ENCODE results near the gene FAM98C.

Gene FAM98C

DNA sequence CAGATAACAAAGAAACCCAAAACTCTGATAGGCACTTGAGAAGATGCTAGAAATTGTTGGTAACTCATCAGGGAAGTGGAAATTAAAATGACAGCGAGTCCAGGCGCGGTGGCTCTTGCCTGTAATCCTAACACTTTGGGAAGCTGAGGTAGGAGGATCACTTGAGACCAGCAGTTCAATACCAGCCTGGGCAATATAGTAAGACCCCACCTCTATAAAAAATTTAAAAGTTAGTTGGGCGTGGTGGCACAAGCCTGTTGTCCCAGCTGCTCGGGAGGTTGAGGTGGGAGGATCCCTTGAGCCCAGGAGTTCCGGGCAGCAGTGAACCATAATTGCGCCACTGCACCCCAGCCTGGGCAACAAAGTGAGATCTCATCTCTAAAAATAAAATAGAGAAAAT, 28.0 kb downstream of the FAM98C start:
- Mint-ChIP-seq H3K27me3 (ENCODE audit: low read depth) (peaks cover 13% of the 10 kb centered on the region), H3K4me1 (peaks cover 19% of the 10 kb centered on the region), H3K9me3 (no peaks in the 10 kb centered on the region), H3K36me3 (ENCODE audit: low read depth) (no peaks in the 10 kb centered on the region), H3K27ac (no peak overlapping the region), H3K4me3 (no peak overlapping the region)
- TF ChIP-seq, protein P1, sequence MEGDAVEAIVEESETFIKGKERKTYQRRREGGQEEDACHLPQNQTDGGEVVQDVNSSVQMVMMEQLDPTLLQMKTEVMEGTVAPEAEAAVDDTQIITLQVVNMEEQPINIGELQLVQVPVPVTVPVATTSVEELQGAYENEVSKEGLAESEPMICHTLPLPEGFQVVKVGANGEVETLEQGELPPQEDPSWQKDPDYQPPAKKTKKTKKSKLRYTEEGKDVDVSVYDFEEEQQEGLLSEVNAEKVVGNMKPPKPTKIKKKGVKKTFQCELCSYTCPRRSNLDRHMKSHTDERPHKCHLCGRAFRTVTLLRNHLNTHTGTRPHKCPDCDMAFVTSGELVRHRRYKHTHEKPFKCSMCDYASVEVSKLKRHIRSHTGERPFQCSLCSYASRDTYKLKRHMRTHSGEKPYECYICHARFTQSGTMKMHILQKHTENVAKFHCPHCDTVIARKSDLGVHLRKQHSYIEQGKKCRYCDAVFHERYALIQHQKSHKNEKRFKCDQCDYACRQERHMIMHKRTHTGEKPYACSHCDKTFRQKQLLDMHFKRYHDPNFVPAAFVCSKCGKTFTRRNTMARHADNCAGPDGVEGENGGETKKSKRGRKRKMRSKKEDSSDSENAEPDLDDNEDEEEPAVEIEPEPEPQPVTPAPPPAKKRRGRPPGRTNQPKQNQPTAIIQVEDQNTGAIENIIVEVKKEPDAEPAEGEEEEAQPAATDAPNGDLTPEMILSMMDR (IDR thresholded peaks at IDR 0.05; ENCODE audit: unreplicated experiment in 3 of 3): no peak

DNA sequence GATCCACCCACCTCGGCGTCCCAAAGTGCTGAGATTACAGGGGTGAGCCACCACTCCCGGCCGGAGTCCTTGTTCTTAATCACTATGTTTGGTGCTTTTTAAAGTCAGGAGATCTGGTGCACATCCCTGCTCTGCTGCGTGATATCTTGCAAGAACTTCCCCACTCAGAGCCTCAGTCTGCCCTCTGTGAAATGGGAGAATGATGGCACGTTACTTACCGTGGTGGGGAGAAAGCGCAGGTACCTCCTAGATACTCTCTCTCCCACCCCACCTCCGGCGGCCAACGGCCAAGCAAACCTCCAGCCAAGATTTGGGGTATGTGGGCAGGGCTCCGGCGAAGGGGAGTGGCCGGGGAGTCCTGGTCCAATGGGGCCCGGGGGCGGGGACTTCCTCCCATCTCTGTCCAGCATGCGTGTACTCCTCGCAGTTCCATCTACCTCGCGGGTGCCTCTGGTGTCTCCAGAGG, 30.4 kb downstream of the FAM98C start, which contains the start of gene RYR1:
Gene RYR1, plus strand, starts transcription at position 424 of the 466 bp plus-strand sequence. CDS start 139 bp downstream, outside the sequence.
- H3K4me3 Mint-ChIP-seq: peak within 1 kb of the TSS; percentile 80 to 92 (median 87)
- peaks cover 13% of the 10 kb centered on the region for H3K27me3 Mint-ChIP-seq (ENCODE audit: low read depth)
- H3K27ac Mint-ChIP-seq: peak within 1 kb of the TSS; percentile 50 to 92 (median 86)
- no peaks in the 10 kb centered on the region for H3K36me3 Mint-ChIP-seq (ENCODE audit: low read depth)
- TF ChIP-seq, protein P1 (IDR thresholded peaks at IDR 0.05; ENCODE audit: unreplicated experiment in 3 of 3): no peak
- no peaks in the 10 kb centered on the region for H3K9me3 Mint-ChIP-seq
- peaks cover 24% of the 10 kb centered on the region for H3K4me1 Mint-ChIP-seq

DNA sequence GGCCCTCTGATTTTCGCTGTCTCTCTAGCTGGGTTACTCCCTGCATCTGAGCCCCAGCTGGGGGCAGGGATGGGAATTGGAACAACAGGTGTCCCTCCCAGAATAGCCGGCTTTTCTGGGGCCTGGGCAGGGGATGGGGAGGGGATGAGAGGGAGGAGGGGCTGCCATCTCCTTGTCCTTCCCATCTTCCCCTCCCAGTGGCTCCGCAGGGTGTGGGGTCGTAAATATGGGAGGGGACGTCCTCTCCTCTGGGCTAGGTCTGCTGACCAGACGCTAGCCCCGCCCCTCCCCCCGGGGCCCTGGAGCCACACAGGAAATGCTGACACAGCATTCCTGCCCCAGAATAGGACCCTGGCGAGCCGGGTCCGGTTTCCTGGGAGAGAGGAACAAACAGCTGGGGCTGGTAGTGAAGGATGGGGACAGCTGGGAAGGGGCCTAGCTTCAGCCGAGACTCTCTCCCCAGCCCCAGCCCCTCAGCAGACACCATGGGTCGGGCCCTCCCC, 31.7 kb downstream of the FAM98C start:
- Mint-ChIP-seq H3K4me3 (peak overlapping the region; percentile 80 to 92 (median 87)), H3K4me1 (peaks cover 25% of the 10 kb centered on the region), H3K27me3 (ENCODE audit: low read depth) (peaks cover 13% of the 10 kb centered on the region), H3K27ac (peak overlapping the region; percentile 50 to 92 (median 86)), H3K9me3 (no peaks in the 10 kb centered on the region), H3K36me3 (ENCODE audit: low read depth) (no peaks in the 10 kb centered on the region)
- TF ChIP-seq, protein P1 (IDR thresholded peaks at IDR 0.05; ENCODE audit: unreplicated experiment in 3 of 3): no peak

DNA sequence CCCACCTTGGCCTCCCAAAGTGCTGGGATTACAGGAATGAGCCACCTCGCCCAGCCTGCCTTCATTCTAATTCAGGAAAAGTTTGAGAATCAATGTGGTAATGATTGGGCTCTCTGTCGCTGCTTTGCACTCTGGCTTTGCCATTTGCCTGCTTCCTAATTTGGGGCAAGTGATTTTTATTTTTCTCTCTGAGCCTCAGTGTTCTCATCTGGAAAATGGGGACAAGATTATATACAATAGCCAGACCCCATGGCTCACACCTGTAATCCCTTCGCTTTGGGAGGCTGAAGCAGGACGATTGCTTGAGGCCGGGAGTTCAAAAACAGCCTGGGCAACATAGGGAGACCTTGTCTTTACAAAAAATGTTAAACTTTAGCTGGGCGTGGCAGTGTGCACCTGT, 34.4 kb downstream of the FAM98C start:
- TF ChIP-seq, protein P1 (IDR thresholded peaks at IDR 0.05; ENCODE audit: unreplicated experiment in 3 of 3): no peak
- Mint-ChIP-seq H3K36me3 (ENCODE audit: low read depth) (no peaks in the 10 kb centered on the region), H3K9me3 (no peaks in the 10 kb centered on the region), H3K4me3 (peak overlapping the region in 2 of 3 experiments; percentile 34 to 51), H3K27me3 (ENCODE audit: low read depth) (peaks cover 13% of the 10 kb centered on the region), H3K4me1 (peaks cover 25% of the 10 kb centered on the region), H3K27ac (no peak overlapping the region)

DNA sequence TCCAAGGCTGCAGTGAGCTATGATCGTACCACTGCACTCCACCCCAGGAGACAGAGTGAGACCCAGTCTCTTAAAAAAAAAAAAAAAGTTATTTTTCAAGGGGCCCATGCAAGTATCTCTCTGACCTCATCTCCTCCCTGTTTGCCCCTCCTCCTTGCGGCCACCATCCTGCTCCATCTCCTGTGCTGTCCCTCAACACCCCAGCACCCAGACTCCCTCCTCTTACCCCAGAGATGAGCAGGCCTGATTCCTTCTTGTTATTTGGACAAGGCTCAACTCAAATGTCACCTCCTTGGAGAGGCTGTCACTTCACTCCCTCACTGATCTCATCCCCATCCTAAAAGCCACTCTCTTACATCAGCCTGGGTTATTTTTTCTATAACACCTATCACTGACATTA, 35.0 kb downstream of the FAM98C start:
- Mint-ChIP-seq H3K4me1 (peaks cover 25% of the 10 kb centered on the region), H3K9me3 (no peaks in the 10 kb centered on the region), H3K4me3 (peak overlapping the region in 2 of 3 experiments; percentile 41 to 68), H3K36me3 (ENCODE audit: low read depth) (no peaks in the 10 kb centered on the region), H3K27ac (peak overlapping the region in 1 of 3 experiments; percentile 15), H3K27me3 (ENCODE audit: low read depth) (peaks cover 13% of the 10 kb centered on the region)
- TF ChIP-seq, protein P1 (IDR thresholded peaks at IDR 0.05; ENCODE audit: unreplicated experiment in 3 of 3): no peak

DNA sequence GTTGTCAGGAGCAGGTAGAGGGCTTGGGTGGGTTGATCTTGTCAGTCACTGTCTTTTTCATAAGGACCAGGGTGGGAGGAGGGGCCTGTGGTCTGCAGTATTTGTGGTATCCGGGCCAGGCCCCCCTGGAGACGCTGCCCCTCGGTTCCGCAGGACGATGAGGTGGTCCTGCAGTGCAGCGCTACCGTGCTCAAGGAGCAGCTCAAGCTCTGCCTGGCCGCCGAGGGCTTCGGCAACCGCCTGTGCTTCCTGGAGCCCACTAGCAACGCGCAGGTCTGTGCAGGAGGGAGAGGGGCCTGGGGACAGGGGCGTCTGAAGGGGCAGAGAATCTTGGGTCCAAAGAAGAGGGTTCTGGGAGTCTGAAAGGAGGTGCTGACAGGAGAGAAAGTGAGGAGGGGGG, 37.7 kb downstream of the FAM98C start:
- Mint-ChIP-seq H3K4me1 (peaks cover 16% of the 10 kb centered on the region), H3K9me3 (no peaks in the 10 kb centered on the region), H3K27ac (no peak overlapping the region), H3K36me3 (ENCODE audit: low read depth) (no peaks in the 10 kb centered on the region), H3K27me3 (ENCODE audit: low read depth) (peaks cover 3% of the 10 kb centered on the region), H3K4me3 (no peak overlapping the region)
- TF ChIP-seq, protein P1 (IDR thresholded peaks at IDR 0.05; ENCODE audit: unreplicated experiment in 3 of 3): no peak

All from nephron (organoid).